ENCODE data around the gene SH3TC1. TPM values are rescaled to one million over a fixed set of nuclear protein-coding genes. Genes with fewer than 3 reads are reported as not detected.

SH3TC1 gene
- total and polyA plus RNA-seq, 2 of the 8 experiments (the other 6 are each of a cell fraction or from before 2014, with no cell fraction given), result 0.15 TPM; not detected in 1

DNA sequence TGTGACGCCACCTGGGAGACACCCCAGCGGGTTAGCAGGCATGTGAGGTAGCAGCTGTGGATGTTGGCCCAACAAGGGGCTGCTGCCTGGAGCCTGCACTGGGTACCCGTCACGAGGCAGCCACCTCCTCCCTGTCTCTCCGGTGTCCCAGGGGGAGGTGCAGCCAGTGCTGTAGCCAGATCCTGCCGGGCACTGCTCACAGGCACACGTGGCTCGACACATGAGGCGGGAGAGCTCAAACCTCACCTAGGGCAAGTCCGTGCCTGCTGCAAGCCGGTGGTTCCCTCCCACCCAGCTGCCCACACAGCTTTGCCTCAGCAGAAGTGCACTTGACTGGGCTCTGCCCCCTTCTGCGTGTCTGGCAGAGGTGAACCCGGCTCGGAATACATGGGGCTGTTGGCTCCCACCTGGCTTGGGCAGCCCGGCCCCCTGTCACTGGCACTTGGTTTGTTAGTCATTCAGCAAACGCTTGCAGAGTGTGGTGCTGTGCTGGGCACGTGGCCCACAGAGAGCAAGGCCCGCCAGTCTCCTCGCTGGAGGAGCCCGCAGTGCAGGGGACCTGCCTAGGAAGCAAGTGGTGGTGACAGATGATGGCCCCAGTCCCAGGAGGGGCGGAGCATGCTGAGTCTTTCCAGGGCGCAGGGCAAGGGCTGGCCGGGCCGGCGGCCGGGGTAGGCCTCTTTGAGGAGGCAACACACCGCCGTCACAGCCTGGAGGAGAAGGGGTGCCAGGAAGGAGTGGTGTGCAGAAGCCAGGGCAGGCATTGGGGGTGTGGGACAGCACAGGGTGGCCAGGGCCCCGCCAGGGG lies 10.1 kb upstream of the SH3TC1 start (continued):
- no peak for TF ChIP-seq BRCA1 (IDR thresholded peaks at IDR 0.05; ENCODE audit: low read depth, low read length)
- TF ChIP-seq, protein P1, sequence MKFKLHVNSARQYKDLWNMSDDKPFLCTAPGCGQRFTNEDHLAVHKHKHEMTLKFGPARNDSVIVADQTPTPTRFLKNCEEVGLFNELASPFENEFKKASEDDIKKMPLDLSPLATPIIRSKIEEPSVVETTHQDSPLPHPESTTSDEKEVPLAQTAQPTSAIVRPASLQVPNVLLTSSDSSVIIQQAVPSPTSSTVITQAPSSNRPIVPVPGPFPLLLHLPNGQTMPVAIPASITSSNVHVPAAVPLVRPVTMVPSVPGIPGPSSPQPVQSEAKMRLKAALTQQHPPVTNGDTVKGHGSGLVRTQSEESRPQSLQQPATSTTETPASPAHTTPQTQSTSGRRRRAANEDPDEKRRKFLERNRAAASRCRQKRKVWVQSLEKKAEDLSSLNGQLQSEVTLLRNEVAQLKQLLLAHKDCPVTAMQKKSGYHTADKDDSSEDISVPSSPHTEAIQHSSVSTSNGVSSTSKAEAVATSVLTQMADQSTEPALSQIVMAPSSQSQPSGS (IDR thresholded peaks at IDR 0.05; ENCODE audit: low read length), result no peak
- TF ChIP-seq, protein P2, sequence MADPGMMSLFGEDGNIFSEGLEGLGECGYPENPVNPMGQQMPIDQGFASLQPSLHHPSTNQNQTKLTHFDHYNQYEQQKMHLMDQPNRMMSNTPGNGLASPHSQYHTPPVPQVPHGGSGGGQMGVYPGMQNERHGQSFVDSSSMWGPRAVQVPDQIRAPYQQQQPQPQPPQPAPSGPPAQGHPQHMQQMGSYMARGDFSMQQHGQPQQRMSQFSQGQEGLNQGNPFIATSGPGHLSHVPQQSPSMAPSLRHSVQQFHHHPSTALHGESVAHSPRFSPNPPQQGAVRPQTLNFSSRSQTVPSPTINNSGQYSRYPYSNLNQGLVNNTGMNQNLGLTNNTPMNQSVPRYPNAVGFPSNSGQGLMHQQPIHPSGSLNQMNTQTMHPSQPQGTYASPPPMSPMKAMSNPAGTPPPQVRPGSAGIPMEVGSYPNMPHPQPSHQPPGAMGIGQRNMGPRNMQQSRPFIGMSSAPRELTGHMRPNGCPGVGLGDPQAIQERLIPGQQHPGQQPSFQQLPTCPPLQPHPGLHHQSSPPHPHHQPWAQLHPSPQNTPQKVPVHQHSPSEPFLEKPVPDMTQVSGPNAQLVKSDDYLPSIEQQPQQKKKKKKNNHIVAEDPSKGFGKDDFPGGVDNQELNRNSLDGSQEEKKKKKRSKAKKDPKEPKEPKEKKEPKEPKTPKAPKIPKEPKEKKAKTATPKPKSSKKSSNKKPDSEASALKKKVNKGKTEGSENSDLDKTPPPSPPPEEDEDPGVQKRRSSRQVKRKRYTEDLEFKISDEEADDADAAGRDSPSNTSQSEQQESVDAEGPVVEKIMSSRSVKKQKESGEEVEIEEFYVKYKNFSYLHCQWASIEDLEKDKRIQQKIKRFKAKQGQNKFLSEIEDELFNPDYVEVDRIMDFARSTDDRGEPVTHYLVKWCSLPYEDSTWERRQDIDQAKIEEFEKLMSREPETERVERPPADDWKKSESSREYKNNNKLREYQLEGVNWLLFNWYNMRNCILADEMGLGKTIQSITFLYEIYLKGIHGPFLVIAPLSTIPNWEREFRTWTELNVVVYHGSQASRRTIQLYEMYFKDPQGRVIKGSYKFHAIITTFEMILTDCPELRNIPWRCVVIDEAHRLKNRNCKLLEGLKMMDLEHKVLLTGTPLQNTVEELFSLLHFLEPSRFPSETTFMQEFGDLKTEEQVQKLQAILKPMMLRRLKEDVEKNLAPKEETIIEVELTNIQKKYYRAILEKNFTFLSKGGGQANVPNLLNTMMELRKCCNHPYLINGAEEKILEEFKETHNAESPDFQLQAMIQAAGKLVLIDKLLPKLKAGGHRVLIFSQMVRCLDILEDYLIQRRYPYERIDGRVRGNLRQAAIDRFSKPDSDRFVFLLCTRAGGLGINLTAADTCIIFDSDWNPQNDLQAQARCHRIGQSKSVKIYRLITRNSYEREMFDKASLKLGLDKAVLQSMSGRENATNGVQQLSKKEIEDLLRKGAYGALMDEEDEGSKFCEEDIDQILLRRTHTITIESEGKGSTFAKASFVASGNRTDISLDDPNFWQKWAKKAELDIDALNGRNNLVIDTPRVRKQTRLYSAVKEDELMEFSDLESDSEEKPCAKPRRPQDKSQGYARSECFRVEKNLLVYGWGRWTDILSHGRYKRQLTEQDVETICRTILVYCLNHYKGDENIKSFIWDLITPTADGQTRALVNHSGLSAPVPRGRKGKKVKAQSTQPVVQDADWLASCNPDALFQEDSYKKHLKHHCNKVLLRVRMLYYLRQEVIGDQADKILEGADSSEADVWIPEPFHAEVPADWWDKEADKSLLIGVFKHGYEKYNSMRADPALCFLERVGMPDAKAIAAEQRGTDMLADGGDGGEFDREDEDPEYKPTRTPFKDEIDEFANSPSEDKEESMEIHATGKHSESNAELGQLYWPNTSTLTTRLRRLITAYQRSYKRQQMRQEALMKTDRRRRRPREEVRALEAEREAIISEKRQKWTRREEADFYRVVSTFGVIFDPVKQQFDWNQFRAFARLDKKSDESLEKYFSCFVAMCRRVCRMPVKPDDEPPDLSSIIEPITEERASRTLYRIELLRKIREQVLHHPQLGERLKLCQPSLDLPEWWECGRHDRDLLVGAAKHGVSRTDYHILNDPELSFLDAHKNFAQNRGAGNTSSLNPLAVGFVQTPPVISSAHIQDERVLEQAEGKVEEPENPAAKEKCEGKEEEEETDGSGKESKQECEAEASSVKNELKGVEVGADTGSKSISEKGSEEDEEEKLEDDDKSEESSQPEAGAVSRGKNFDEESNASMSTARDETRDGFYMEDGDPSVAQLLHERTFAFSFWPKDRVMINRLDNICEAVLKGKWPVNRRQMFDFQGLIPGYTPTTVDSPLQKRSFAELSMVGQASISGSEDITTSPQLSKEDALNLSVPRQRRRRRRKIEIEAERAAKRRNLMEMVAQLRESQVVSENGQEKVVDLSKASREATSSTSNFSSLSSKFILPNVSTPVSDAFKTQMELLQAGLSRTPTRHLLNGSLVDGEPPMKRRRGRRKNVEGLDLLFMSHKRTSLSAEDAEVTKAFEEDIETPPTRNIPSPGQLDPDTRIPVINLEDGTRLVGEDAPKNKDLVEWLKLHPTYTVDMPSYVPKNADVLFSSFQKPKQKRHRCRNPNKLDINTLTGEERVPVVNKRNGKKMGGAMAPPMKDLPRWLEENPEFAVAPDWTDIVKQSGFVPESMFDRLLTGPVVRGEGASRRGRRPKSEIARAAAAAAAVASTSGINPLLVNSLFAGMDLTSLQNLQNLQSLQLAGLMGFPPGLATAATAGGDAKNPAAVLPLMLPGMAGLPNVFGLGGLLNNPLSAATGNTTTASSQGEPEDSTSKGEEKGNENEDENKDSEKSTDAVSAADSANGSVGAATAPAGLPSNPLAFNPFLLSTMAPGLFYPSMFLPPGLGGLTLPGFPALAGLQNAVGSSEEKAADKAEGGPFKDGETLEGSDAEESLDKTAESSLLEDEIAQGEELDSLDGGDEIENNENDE (IDR thresholded peaks at IDR 0.05; ENCODE audit: insufficient replicate concordance, low read length), result no peak
